NOMO-1 (cell line): Measurements from ENCODE around the gene TENT5C.
A peak's percentile ranks its signal among the peaks of the same experiment; 100 is the strongest.

Experiments
- DNase-seq, 2 experiments: peaks; one replicate each; lab custom pipeline; 2025; ENCODE audit not compliant: unreplicated experiment in 2 of 2; lab: John Stamatoyannopoulos, UW

The TENT5C gene

GRCh38 chr1:117572546-117572945 lies 33.3 kb upstream of the TENT5C start:
- DNase-seq: peak; percentile 47 to 82

DNA sequence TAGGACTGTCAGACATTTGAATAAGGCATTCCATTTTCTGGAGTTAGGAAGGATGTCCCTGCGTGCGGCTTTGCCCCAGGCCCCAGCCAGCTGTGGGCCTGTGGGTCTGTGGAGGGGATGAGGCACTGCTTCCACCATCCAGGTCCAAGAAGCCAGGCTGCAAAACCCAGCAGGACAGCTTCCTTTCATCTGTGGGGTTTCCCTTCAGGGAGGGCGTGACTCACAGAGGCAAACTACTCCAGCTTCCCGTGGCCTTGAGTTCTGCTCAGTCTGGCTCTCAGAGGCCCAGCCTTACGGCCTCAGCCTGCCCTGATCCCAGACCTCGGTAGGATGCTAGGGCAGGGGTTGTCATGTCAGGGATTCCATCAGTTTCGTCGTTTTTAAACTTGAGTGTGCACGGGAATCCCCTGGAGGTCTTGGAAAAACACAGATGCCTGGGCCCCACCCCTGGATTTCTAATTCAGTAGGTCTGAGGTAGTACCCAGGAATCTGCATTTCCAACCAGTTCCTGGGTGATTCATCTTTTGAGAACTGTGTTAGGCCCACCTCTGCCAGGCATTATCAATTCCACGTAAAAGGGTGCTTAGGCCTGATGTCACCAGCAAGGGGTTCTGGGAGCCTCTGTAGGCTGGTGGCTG lies 32.3 kb upstream of the TENT5C start:
- DNase-seq: no peak

GRCh38 chr1:117574161-117574835 lies 31.6 kb upstream of the TENT5C start:
- no peak for DNase-seq

GRCh38 chr1:117575586-117576225 lies 30.1 kb upstream of the TENT5C start:
- DNase-seq: no peak

GRCh38 chr1:117576236-117576635 lies 29.6 kb upstream of the TENT5C start:
- no peak for DNase-seq

- no peak for DNase-seq
Observed at GRCh38 chr1:117577191-117577885, 28.5 kb upstream of the TENT5C start.

- no peak for DNase-seq
Observed at GRCh38 chr1:117578466-117578865, 27.4 kb upstream of the TENT5C start.

DNA sequence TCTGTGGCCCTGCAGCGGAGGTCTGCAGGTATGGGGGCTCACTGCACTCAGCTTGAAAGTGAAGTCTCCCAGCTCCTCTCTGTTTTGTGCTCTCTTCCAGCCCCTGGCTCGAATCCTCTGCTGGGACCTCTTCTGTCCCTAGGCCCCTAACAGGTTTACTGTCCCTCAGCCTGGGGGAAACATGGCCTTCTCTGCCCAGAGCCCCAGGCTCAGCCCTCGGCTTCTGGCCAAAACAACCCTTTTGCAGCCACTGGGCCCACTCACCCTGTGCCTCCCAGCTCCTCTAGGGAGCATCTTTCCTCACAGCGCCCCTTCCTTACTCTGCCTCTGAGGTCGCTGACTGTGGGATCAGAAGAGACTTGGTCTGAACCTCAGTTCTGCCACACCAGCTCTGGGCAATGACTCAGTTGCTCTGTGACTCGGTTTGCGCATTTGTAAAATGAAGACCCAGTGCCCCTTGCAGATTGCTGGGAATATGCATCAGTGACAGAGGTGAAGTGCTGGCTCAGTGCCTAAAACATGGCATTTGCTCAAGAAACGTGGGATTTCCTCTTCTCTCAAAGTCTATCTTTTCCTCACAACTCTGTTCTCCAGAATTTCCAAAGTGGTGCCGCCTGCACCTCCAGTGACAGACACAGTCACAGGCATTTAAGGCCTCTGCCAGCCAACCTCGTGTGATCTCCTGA lies 26.5 kb upstream of the TENT5C start:
- no peak for DNase-seq

DNA sequence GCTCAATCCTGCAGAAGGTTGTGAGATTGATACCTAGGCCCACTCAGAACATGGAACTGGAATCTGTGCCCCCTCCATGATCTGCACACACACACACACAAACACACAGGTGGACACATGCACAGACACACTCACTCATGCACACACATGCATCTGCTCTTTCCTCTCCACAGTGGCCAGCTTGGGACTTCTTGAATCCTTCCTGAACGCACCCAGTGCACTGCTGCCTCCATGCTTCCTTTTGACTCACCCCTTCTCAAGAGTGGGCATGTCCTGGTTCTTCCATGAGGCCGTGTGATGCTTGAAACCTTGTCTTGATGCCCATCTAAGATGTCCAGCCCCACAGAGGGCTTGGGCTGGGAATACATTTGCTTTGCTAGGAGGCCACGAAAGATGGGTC lies 25.4 kb upstream of the TENT5C start:
- no peak for DNase-seq

DNA sequence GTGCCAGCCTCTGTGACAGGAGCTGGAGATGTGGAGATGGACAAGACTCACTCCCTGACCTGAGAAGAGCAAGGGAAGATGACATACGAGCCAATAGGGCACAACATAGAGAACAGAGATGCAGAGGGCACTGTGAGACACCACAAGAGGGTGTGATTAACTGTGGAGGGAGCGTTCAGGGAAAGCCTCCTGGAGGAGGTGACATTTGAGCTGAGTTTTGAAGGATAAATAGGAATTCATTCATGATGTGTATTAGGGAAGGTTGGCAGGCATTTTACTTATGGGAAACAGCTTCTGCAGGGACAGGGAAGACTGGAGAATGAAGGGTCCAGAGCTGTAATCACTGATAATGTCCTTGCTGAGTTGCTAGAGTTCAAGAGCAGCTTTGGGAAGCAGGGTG lies 25.0 kb upstream of the TENT5C start:
- DNase-seq: no peak

- DNase-seq: no peak
Observed at GRCh38 chr1:117581391-117581943, 24.4 kb upstream of the TENT5C start.

- DNase-seq: no peak
Observed at GRCh38 chr1:117582451-117582850, 23.4 kb upstream of the TENT5C start.

DNA sequence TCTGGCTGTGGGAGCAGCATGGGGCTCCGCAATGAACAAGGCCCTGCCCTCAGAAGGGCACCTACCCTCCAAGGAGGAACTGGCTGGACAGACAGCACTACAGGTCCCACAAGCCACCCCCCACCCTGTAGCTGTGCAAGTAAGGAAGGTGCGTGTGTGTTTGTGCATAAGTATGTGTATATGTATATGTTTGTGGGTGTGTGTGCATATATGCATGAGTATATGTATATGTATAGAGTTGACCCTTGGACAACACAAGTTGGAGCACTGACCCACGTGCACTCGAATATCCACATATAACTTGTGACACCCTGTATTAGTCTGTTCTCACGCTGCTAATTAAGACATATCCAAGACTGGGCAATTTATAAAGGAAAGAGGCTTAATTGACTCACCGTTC lies 22.6 kb upstream of the TENT5C start:
- DNase-seq: no peak

GRCh38 chr1:117584181-117584580 lies 21.7 kb upstream of the TENT5C start:
- no peak for DNase-seq

GRCh38 chr1:117585086-117585485 lies 20.8 kb upstream of the TENT5C start:
- DNase-seq: no peak

- no peak for DNase-seq
Observed at GRCh38 chr1:117586337-117586736, 19.5 kb upstream of the TENT5C start.

GRCh38 chr1:117586747-117587498 lies 18.9 kb upstream of the TENT5C start:
- no peak for DNase-seq

GRCh38 chr1:117587499-117588356 lies 18.1 kb upstream of the TENT5C start:
- no peak for DNase-seq

- DNase-seq: no peak
Observed at GRCh38 chr1:117589544-117589943, 16.3 kb upstream of the TENT5C start.
